NK-92 treated with Interleukin-12 subunit alpha and Interleukin-12 subunit beta, amount 100 ng/mL, for 24 hours (cell line): ENCODE results near the gene AP3S1.
"Not testable (repeated sequence)": the region's sequence is repeated elsewhere in the genome, so short reads cannot be mapped to it uniquely, and the experiment has no call there.

Experiments used
- DNase-seq: peaks from one replicate; lab custom pipeline; 2025; lab: John Stamatoyannopoulos, UW

AP3S1 gene

GRCh38 chr5:115873392-115873791 lies 31.7 kb downstream of the AP3S1 start:
- DNase-seq: no peak

DNA sequence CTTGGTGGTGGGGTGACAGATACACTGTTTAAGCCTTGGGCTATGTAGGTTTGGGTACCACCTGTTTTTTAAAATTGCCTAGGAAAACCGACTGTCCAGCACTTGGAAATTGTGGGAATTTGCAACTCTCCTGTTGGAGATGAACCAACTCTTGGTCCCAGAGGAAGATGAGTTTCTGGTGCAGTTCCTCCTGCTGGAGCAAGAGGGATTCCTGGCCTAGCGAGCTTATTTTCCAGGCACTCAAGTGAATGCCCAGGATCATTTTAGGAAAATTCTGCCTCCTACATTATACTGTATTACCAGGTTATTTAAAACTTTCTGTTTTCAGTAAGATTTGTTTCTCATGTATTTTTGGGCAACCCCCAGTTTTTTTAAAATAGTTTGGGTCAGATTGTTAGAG lies 33.7 kb downstream of the AP3S1 start:
- DNase-seq: no peak

GRCh38 chr5:115877342-115877741 lies 35.6 kb downstream of the AP3S1 start:
- DNase-seq: not testable (repeated sequence)

- DNase-seq: not testable (repeated sequence)
These were observed 40.7 kb downstream of the AP3S1 start for GRCh38 chr5:115882434-115882833.

DNA sequence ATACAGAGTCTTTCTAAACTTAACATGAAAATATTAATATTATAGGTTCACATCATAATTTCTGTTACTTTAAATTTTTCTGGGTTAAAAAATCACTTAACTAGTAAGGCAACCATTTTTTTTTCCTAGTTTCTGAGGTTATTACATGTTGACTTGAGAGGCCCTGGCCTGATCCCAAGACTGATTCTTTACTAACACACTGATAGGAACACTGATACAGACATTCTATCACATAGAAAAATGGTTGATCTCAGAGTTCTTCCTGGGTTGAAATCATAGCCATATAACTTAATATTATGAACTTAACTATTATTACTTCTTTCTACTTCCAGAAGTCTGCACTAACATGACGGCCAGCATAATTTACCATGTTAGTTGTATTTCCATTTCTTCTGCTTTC lies 43.0 kb downstream of the AP3S1 start:
- DNase-seq: no peak

GRCh38 chr5:115885208-115885607 lies 43.5 kb downstream of the AP3S1 start:
- not testable (repeated sequence) for DNase-seq

DNA sequence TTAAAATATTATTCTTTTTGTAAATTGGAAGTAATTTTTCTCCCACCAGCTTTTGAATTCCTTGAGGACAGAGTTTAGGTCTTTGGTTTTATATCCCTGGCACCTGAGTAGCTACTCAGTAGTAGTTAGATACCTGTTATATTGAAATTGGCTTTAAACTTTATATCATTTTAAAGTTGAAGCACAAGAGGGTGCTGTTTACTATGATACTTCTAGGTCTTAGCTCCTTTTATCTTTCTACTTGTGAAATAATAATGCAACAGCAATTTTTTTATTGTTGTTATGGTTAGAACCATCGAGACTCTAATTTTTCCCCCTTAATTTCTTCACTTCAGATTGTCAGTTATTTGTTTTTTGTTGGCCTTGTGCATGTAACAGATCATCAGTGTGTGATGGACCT lies 46.3 kb downstream of the AP3S1 start:
- no peak for DNase-seq

- DNase-seq: no peak
These were observed 50.3 kb downstream of the AP3S1 start for GRCh38 chr5:115892021-115892420.

DNA sequence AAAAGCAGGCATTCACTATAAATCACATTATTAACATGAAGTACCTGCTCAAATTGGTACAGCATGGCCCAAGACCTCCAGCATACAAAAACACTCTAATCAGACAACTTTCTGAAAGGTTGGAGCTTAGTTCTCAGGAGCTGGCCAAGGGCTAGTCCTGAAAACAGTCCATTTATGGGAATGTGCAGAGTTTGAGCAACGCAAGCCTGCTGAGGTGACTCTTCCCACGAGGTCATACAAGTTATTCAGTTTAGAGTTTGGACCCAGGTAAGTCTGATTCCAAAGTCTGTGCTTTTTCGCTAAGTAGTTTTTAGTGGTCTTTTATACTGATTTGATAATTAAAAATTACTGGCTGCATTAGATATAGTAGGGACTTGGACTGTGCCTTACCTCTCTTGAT lies 52.6 kb downstream of the AP3S1 start:
- DNase-seq: no peak

- DNase-seq: no peak
These were observed 54.1 kb downstream of the AP3S1 start for GRCh38 chr5:115895821-115896220.

DNA sequence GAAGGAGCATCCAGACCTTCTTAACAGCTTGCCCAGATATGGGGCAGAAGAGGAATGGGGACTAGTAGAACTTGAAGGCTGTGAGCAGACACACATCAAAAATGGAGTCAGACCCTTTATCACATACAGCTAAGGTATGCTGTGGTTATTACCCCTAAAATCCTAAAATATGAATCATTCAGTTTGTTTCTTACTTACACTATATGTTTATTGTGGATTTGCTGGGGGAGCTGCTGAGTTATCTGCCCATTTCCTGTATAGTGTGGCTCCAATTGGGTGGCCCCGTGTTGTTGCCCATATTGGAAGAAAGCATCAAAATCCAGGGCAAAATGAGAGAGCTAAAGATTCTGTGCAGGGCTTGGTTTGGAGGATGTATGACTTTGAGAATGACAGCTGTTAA lies 56.9 kb downstream of the AP3S1 start:
- DNase-seq: no peak

DNA sequence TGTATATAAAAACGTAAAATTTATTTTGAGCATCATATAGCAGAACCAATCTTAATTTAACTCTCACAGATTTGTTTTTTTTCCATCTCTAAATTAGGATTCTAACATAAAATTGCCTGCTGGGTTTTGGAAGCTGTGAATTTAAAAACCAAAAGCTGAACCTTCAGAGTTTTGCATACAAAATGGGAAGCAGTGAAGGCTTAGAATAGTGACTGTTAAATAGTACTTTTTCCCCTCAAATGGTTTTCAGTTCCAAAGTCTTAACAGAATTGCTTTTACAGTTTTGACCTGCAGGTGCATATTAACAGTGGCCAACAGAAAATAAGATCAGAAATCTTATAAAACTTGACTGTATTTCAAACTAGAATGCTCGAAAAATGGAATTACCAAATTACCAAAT lies 65.4 kb downstream of the AP3S1 start:
- DNase-seq: no peak

DNA sequence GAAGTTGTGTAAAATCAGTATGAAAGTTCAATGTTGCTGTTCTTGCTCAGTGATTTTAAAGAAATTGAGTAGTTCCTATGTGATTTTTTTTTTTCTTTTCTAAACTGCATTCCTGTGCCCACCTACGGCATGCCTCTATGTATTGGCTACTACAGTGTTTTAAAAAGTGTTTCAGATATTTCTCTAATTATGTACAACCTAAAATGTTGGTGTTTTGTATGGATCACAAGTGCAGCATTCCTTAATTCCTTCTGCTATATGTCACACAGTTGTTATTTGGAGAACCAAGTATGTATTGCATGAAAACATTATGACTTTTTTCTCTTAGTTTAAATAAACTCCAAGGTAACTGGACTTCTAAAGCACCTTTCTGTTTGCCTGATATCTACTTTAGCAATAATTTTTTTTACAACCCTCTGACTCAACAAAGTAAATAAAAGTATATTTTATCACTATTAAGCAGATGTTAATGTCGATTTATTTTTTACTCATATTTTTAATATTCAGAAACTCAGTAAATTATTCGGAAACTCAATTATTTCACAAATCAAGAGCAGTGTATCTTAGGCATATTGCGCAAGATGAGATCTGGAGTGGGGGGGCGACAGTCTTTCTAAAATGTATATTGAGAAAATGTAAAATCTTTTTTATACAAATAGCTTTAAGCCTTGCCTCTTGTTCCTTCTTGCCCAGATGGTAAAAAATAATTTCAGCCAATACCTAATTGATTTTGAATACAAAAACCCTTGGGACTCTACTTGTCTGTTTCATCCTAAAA lies 72.1 kb downstream of the AP3S1 start:
- not testable (repeated sequence) for DNase-seq

GRCh38 chr5:115920171-115920725 lies 78.5 kb downstream of the AP3S1 start:
- no peak for DNase-seq

GRCh38 chr5:115928578-115929407 lies 87.1 kb downstream of the AP3S1 start:
- DNase-seq: not testable (repeated sequence)

GRCh38 chr5:115930171-115930570 lies 88.4 kb downstream of the AP3S1 start:
- not testable (repeated sequence) for DNase-seq

DNA sequence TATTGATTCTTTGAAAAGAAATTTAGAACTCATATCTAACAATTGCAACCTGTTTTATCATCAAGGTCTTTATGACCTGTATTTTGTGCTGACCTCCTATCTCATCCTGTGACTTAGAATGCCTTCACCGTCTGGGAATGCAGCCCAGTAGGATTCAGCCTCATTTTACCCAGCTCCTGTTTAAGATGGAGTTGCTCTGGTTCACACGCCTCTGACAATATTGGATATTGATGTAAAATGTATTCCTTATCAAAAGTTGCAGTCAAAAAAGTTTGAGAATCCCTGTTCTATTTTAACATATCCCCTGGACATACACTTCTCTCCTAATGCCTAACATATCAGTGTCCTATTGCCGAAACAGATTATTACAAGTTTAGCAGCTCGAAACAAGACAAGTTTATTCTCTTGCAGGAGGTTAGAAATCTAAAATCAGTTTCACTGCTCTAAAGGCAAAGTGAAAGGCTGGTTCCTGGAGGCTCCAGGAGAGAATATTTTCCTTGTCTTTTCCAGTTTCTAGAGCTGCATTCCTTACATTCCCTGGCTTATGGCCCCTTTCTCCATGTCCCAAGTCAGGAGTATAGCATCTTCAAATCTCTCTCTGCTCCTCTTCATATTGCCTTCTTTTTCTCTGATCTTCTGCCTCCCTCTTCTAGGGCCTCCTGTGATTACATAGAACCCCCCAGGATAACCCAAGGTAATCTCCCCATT lies 89.0 kb downstream of the AP3S1 start:
- no peak for DNase-seq

- no peak for DNase-seq
These were observed 91.3 kb downstream of the AP3S1 start for GRCh38 chr5:115932991-115933390.

- DNase-seq: no peak
These were observed 92.7 kb downstream of the AP3S1 start for GRCh38 chr5:115934388-115934974.

GRCh38 chr5:115936031-115936430 lies 94.3 kb downstream of the AP3S1 start:
- no peak for DNase-seq

- no peak for DNase-seq
These were observed 97.3 kb downstream of the AP3S1 start for GRCh38 chr5:115939059-115939458.
